Nephron progenitor cell (in vitro differentiated cells): ENCODE measurements around the gene DBNDD1.

Experiments
- DNase-seq: peaks from one replicate; pipeline ENCODE4 v3.0.0; 2021
- H3K27ac Mint-ChIP-seq: 2 replicates; pipeline ENCODE4 v1.8.0; 2021; ENCODE audit warnings: mild to moderate bottlenecking, moderate library complexity, mixed read lengths
- H3K27me3 Mint-ChIP-seq: 2 replicates; pipeline ENCODE4 v1.8.0; 2021; ENCODE audit warnings: mild to moderate bottlenecking, low read depth, mixed read lengths; ENCODE audit not compliant: poor library complexity
- H3K36me3 Mint-ChIP-seq: 2 replicates; pipeline ENCODE4 v1.8.0; 2021; ENCODE audit warnings: low read depth, mixed read lengths
- H3K4me1 Mint-ChIP-seq: 2 replicates; pipeline ENCODE4 v1.8.0; 2021; ENCODE audit warnings: mixed read lengths
- H3K4me3 Mint-ChIP-seq: 2 replicates; pipeline ENCODE4 v1.8.0; 2021; ENCODE audit warnings: mild to moderate bottlenecking, moderate library complexity, mixed read lengths
- H3K9me3 Mint-ChIP-seq: 2 replicates; pipeline ENCODE4 v1.8.0; 2021; ENCODE audit warnings: mild to moderate bottlenecking, moderate library complexity, mixed read lengths
- TF ChIP-seq, protein P1 (sequence below): fragments of 200-600 bp; sonication (generic); IDR thresholded peaks from 2 replicates; pipeline ENCODE4 v1.5.0; 2021; ENCODE audit warnings: antibody characterized with exemption

Gene DBNDD1

DNA sequence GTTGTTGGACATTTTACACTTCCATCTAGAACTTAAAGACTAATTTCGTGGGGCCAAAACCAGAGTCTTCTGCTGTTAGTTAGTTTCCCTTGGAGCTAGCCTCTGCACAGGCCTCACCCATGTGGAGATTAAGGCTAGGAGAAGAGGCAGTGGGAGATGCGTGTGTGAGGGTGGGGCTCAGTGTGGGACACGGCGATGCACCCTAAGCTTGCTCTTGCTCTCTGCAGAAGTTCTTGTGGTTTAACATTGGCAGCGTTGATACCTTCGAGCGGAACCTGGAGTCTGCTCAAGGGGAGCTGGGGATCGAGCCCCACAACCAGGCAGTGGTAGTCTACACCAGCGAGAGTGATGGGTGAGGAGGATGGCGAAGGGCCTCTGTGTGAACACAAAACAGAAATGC lies 34.0 kb downstream of the DBNDD1 start:
- H3K36me3 Mint-ChIP-seq, result peaks cover 49% of the 10 kb centered on the region
- H3K9me3 Mint-ChIP-seq, result no peaks in the 10 kb centered on the region
- TF ChIP-seq, protein P1, sequence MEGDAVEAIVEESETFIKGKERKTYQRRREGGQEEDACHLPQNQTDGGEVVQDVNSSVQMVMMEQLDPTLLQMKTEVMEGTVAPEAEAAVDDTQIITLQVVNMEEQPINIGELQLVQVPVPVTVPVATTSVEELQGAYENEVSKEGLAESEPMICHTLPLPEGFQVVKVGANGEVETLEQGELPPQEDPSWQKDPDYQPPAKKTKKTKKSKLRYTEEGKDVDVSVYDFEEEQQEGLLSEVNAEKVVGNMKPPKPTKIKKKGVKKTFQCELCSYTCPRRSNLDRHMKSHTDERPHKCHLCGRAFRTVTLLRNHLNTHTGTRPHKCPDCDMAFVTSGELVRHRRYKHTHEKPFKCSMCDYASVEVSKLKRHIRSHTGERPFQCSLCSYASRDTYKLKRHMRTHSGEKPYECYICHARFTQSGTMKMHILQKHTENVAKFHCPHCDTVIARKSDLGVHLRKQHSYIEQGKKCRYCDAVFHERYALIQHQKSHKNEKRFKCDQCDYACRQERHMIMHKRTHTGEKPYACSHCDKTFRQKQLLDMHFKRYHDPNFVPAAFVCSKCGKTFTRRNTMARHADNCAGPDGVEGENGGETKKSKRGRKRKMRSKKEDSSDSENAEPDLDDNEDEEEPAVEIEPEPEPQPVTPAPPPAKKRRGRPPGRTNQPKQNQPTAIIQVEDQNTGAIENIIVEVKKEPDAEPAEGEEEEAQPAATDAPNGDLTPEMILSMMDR, result no peak
- H3K4me3 Mint-ChIP-seq, result no peak overlapping the region
- no peaks in the 10 kb centered on the region for H3K4me1 Mint-ChIP-seq
- no peaks in the 10 kb centered on the region for H3K27me3 Mint-ChIP-seq
- DNase-seq, result no peak
- no peak overlapping the region for H3K27ac Mint-ChIP-seq

DNA sequence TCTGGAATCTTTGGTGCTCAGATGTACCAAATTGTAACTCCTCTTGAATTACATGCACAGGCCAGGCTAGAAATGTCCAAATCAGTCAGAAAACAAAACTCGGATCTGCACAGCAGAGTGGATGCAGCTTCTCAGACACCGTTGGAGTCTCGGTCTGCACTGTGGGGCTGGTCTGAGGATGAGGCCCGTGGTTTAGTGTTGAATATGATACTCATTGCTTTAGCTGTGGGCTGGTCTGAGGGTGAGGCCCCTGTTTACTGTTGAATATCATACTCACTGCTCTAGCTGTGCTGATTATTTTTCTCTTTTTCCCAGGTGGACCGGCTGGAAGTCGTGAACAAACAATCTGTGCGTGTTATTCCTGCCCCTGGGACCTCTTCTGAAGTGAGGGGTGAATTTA lies 35.0 kb downstream of the DBNDD1 start:
- Mint-ChIP-seq H3K36me3 (peaks cover 58% of the 10 kb centered on the region), H3K27me3 (no peaks in the 10 kb centered on the region), H3K4me1 (no peaks in the 10 kb centered on the region), H3K27ac (no peak overlapping the region), H3K9me3 (no peaks in the 10 kb centered on the region), H3K4me3 (no peak overlapping the region)
- TF ChIP-seq, protein P1, result no peak
- DNase-seq, result no peak

DNA sequence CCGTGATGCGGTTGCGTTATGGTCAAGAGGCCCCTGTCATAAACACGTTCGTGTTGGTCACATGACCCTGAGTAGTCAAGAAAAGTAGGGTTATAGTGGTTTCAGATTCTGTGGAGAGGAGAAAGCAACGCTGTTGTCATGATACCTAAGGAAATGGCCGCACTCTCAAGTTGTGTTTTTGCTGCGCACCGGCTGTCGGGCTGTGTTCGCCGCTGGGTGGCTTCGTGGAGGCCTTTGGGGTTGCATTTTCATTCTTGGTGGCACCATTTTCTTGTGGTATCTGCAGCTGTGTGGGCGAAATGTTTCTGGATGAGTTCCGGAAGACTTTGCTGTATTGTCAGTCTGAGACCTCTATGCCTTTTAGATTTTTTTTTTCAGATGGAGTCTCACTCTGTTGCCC lies 35.7 kb downstream of the DBNDD1 start:
- peaks cover 60% of the 10 kb centered on the region for H3K36me3 Mint-ChIP-seq
- no peak overlapping the region for H3K27ac Mint-ChIP-seq
- H3K4me1 Mint-ChIP-seq, result no peaks in the 10 kb centered on the region
- no peak for DNase-seq
- no peaks in the 10 kb centered on the region for H3K9me3 Mint-ChIP-seq
- H3K4me3 Mint-ChIP-seq, result no peak overlapping the region
- TF ChIP-seq, protein P1, result no peak
- no peaks in the 10 kb centered on the region for H3K27me3 Mint-ChIP-seq

DNA sequence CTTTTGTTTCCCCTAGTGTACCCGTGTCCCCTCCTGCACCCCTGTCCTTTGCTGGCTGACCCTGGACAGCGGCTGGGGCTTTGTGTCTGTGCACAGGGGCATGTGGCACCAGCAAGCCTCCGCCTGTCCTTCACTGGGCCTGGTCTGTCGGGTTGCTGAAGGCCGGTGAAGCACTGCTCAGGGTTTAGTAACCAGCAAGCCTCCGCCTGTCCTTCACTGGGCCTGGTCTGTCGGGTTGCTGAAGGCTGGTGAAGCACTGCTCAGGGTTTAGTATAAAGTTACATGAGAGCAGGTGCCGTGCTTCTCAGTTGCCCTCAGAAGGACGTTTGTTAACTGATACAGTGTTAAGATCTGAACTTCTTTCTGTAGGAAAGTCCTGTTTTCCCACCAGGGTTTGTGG lies 36.9 kb downstream of the DBNDD1 start:
- no peaks in the 10 kb centered on the region for H3K4me1 Mint-ChIP-seq
- H3K27me3 Mint-ChIP-seq, result no peaks in the 10 kb centered on the region
- H3K36me3 Mint-ChIP-seq, result peaks cover 57% of the 10 kb centered on the region
- TF ChIP-seq, protein P1, result no peak
- no peak overlapping the region for H3K4me3 Mint-ChIP-seq
- no peak for DNase-seq
- H3K27ac Mint-ChIP-seq, result no peak overlapping the region
- no peaks in the 10 kb centered on the region for H3K9me3 Mint-ChIP-seq

GRCh38 chr16:89981414-89981813 lies 37.8 kb downstream of the DBNDD1 start:
- no peaks in the 10 kb centered on the region for H3K27me3 Mint-ChIP-seq
- no peaks in the 10 kb centered on the region for H3K9me3 Mint-ChIP-seq
- no peak for DNase-seq
- peaks cover 49% of the 10 kb centered on the region for H3K36me3 Mint-ChIP-seq
- H3K27ac Mint-ChIP-seq, result no peak overlapping the region
- H3K4me1 Mint-ChIP-seq, result no peaks in the 10 kb centered on the region
- TF ChIP-seq, protein P1, result no peak
- H3K4me3 Mint-ChIP-seq, result no peak overlapping the region

DNA sequence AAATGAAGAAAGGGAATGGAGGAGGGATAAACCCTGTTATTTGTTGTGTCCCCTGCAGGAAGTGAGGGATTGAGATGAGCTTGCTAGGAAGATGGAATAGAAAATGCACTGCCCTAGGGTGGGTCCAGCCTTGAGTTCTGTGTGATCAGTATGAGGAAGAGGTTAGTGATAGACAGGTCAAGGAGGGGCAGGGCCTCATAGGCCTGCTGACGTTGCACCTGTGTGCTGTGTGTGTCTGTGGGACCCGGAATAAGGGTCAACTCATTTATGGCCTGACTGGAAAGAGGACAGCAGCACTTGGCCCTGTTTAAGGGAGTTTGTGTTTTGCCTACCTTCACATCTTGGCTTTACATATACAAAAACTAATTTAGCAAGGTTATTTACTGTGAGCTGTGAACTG lies 44.4 kb downstream of the DBNDD1 start:
- no peak for DNase-seq
- TF ChIP-seq, protein P1, result no peak
- H3K4me3 Mint-ChIP-seq, result no peak overlapping the region
- H3K36me3 Mint-ChIP-seq, result peaks cover 41% of the 10 kb centered on the region
- peaks cover 13% of the 10 kb centered on the region for H3K4me1 Mint-ChIP-seq
- H3K27me3 Mint-ChIP-seq, result no peaks in the 10 kb centered on the region
- H3K27ac Mint-ChIP-seq, result no peak overlapping the region
- H3K9me3 Mint-ChIP-seq, result peaks cover 28% of the 10 kb centered on the region
